PC-9 (cell line): ENCODE data around the gene SHISAL2A.

Source experiments
- EZH2 ChIP-seq: fragments of 200-600 bp; sonication (generic); IDR thresholded peaks from 2 replicates; pipeline ENCODE4 v1.8.0; 2017; ENCODE audit warnings: antibody characterized with exemption, low read depth
- TF ChIP-seq, protein P1 (sequence below): fragments of 200-600 bp; sonication (generic); conservative IDR thresholded peaks from 2 replicates; pipeline ENCODE4 v1.6.1; 2017; ENCODE audit warnings: mixed run types, antibody characterized with exemption, mild to moderate bottlenecking, moderate library complexity

DNA sequence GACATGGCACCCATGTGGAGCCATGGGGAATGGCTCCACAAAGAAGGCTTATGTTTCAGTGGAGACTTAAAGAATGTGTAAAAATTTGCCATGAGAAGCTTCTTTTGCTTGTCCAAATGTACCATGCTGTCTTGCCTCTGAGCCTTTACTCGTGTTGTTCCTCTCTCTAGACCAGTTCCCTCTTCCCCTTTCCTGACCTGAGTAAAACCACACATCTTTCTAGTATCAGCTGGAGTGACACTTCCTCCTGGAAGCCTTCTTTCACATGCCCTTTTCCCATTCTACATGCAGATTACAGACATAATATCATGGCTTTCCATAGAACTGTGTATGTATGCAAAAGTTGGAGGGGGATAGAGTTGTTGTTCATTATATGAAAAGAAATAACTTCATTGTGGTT is 44.4 kb upstream of the SHISAL2A start:
- TF ChIP-seq, protein P1, sequence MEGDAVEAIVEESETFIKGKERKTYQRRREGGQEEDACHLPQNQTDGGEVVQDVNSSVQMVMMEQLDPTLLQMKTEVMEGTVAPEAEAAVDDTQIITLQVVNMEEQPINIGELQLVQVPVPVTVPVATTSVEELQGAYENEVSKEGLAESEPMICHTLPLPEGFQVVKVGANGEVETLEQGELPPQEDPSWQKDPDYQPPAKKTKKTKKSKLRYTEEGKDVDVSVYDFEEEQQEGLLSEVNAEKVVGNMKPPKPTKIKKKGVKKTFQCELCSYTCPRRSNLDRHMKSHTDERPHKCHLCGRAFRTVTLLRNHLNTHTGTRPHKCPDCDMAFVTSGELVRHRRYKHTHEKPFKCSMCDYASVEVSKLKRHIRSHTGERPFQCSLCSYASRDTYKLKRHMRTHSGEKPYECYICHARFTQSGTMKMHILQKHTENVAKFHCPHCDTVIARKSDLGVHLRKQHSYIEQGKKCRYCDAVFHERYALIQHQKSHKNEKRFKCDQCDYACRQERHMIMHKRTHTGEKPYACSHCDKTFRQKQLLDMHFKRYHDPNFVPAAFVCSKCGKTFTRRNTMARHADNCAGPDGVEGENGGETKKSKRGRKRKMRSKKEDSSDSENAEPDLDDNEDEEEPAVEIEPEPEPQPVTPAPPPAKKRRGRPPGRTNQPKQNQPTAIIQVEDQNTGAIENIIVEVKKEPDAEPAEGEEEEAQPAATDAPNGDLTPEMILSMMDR, result no peak
- TF ChIP-seq EZH2, result no peak
